NCI-H1417 (cell line): ENCODE results near the gene TLR1.
"Not testable (repeated sequence)": the region's sequence is repeated elsewhere in the genome, so short reads cannot be mapped to it uniquely, and the experiment has no call there.

Experiments
- DNase-seq, 3 experiments: peaks; one replicate each; lab custom pipeline; 2025; lab: John Stamatoyannopoulos, UW

Gene TLR1

GRCh38 chr4:38805530-38806145 lies 1.0 kb upstream of the TLR1 start:
- DNase-seq: no peak

- DNase-seq: no peak
Measured at GRCh38 chr4:38803833-38804653, 548 bp downstream of the TLR1 start.

GRCh38 chr4:38802561-38803355 lies 1.8 kb downstream of the TLR1 start:
- DNase-seq: no peak

GRCh38 chr4:38800961-38801450 lies 3.6 kb downstream of the TLR1 start:
- DNase-seq: no peak

- DNase-seq: no peak
Measured at GRCh38 chr4:38800366-38800765, 4.2 kb downstream of the TLR1 start.

- DNase-seq: no peak
Measured at GRCh38 chr4:38795087-38795486, 9.5 kb downstream of the TLR1 start.

- no peak for DNase-seq
Measured at GRCh38 chr4:38794051-38794450, 10.5 kb downstream of the TLR1 start.

- no peak for DNase-seq
Measured at GRCh38 chr4:38791010-38791409, 13.6 kb downstream of the TLR1 start.

GRCh38 chr4:38788317-38788716 lies 16.3 kb downstream of the TLR1 start:
- no peak for DNase-seq

GRCh38 chr4:38787693-38788092 lies 16.9 kb downstream of the TLR1 start:
- no peak for DNase-seq

GRCh38 chr4:38785901-38786402 lies 18.6 kb downstream of the TLR1 start:
- DNase-seq: no peak

GRCh38 chr4:38785041-38785790 lies 19.4 kb downstream of the TLR1 start:
- DNase-seq: no peak

GRCh38 chr4:38784141-38784540 lies 20.4 kb downstream of the TLR1 start:
- no peak for DNase-seq

GRCh38 chr4:38783109-38783460 lies 21.5 kb downstream of the TLR1 start:
- DNase-seq: no peak

GRCh38 chr4:38782452-38783108 lies 22.0 kb downstream of the TLR1 start, which contains the start of gene TLR10:
TLR10 (minus strand) TSS chr4:38782990; CDS start chr4:38775590, 7,400 bp downstream.
- peak; percentile 28 to 79 (median 57) for DNase-seq

GRCh38 chr4:38781854-38782261 lies 22.7 kb downstream of the TLR1 start:
- DNase-seq: no peak

GRCh38 chr4:38780833-38781484 lies 23.6 kb downstream of the TLR1 start:
- no peak for DNase-seq

GRCh38 chr4:38779790-38780189 lies 24.8 kb downstream of the TLR1 start:
- DNase-seq: no peak

GRCh38 chr4:38777925-38778324 lies 26.7 kb downstream of the TLR1 start:
- not testable (repeated sequence) for DNase-seq

GRCh38 chr4:38775326-38775725 lies 29.3 kb downstream of the TLR1 start:
- no peak for DNase-seq
